OCI-LY7 (cell line): ENCODE measurements around the gene DISC1. TPM values are rescaled to one million over a fixed set of nuclear protein-coding genes. Genes with fewer than 3 reads are reported as not detected.

Source experiments
- BruUV-seq: library from RNA; stranded (reverse); fragments of 400-500 nt; replicated peaks from 2 replicates; lab custom pipeline; 2021; lab: Mats Ljungman, UMichigan
- CTCF ChIA-PET: fragments of 300-600 bp; sonication (Branson Sonifier 250); formaldehyde crosslinking; loops from one replicate; lab custom pipeline; 2022; ENCODE audit warnings: antibody characterized with exemption; ENCODE audit not compliant: unreplicated experiment; lab: Charles Lee
- POLR2A ChIA-PET: fragments of 300-600 bp; sonication (Branson Sonifier 250); formaldehyde crosslinking; loops from one replicate; lab custom pipeline; 2022; ENCODE audit warnings: antibody characterized with exemption; lab: Charles Lee
- DNase-seq: peaks from one replicate; pipeline ENCODE4 v3.0.0-alpha.2; 2015; ENCODE audit warnings: low spot score
- H2AFZ ChIP-seq: fragments of 200-600 bp; sonication (generic), shearing (Covaris generic); 2 replicates; pipeline ENCODE4 v1.6.1; 2014; ENCODE audit warnings: mild to moderate bottlenecking, antibody characterized with exemption, low read length, moderate library complexity
- H3K27ac ChIP-seq: fragments of 200-600 bp; sonication (generic); 2 replicates; pipeline ENCODE4 v1.5.1; 2014; ENCODE audit warnings: mixed run types, low read depth, mild to moderate bottlenecking, moderate library complexity, low read length, inconsistent platforms; ENCODE audit not compliant: poor library complexity, severe bottlenecking
- H3K36me3 ChIP-seq: fragments of 200-600 bp; sonication (generic); 2 replicates; pipeline ENCODE4 v1.6.1; 2014; ENCODE audit warnings: mild to moderate bottlenecking, antibody characterized with exemption, low read length, moderate library complexity, mixed read lengths; ENCODE audit not compliant: insufficient read depth
- H3K4me1 ChIP-seq: fragments of 200-600 bp; sonication (generic); 2 replicates; pipeline ENCODE4 v1.5.1; 2014; ENCODE audit warnings: mild to moderate bottlenecking, low read length; ENCODE audit not compliant: insufficient read depth, poor library complexity, severe bottlenecking
- H3K4me2 ChIP-seq: fragments of 200-600 bp; sonication (generic); 2 replicates; pipeline ENCODE4 v1.6.1; 2014; ENCODE audit warnings: mild to moderate bottlenecking, low read length
- H3K4me3 ChIP-seq: fragments of 200-600 bp; sonication (generic); 2 replicates; pipeline ENCODE4 v1.5.1; 2014; ENCODE audit warnings: mild to moderate bottlenecking, low read depth, low read length; ENCODE audit not compliant: poor library complexity, severe bottlenecking
- H3K79me2 ChIP-seq: fragments of 200-600 bp; sonication (generic); 2 replicates; pipeline ENCODE4 v1.6.1; 2016; ENCODE audit warnings: low read depth, mild to moderate bottlenecking, low read length, moderate library complexity, mixed read lengths; ENCODE audit not compliant: insufficient read depth
- H3K9me2 ChIP-seq: fragments of 200-600 bp; sonication (generic); 2 replicates; pipeline ENCODE4 v1.6.1; 2016; ENCODE audit warnings: mild to moderate bottlenecking, low read length, mixed read lengths; ENCODE audit not compliant: insufficient read depth
- H3K9me3 ChIP-seq: fragments of 200-600 bp; sonication (generic); 2 replicates; pipeline ENCODE4 v1.6.1; 2014; ENCODE audit warnings: mild to moderate bottlenecking, mixed run types, low read length, mixed read lengths
- H4K20me1 ChIP-seq: fragments of 200-600 bp; sonication (generic); 2 replicates; pipeline ENCODE4 v1.6.1; 2014; ENCODE audit warnings: mild to moderate bottlenecking, antibody characterized with exemption, low read length, moderate library complexity, mixed read lengths; ENCODE audit not compliant: insufficient read depth
- CTCF ChIP-seq: fragments of 200-600 bp; sonication (generic); conservative IDR thresholded peaks from 2 replicates; pipeline ENCODE4 v1.5.1; 2014; ENCODE audit warnings: mild to moderate bottlenecking, antibody characterized with exemption, low read length, moderate library complexity, mixed read lengths
- EZH2phosphoT487 ChIP-seq: fragments of 200-600 bp; sonication (generic); IDR thresholded peaks from 2 replicates; pipeline ENCODE4 v1.6.1; 2018; ENCODE audit warnings: low read depth, borderline replicate concordance, mild to moderate bottlenecking, mixed run types, antibody characterized with exemption, low read length, moderate library complexity, mixed read lengths
- intact Hi-C: fragments of 100-400 bp; cut with micrococcal nuclease; formaldehyde crosslinking; loops from one replicate; pipeline ENCODE4 v1.10.0; 2022; ENCODE audit not compliant: unreplicated experiment
- total RNA-seq, 2 experiments: library from RNA; depleted of rRNA in 1 of 2; stranded (reverse); fragments of >200 nt in 1 of 2; shearing (Covaris generic) in 1 of 2; gene quantifications; 2 replicates each; pipeline ENCODE4 v1.2.3, GENCODE V29; 2014 to 2022

Gene DISC1
- total RNA-seq, 2 experiments from 2014 or later: 0.91 TPM; not detected in 1

- no peak overlapping the region for H2AFZ ChIP-seq
- H3K4me3 ChIP-seq: no peak overlapping the region
- H3K4me2 ChIP-seq: no peak overlapping the region
- ChIA-PET POLR2A (interaction anchor here (0.7 kb wide), 1 partner anchor 10 kb away, joined by 3 read pairs; no protein-coding TSS in a partner anchor), CTCF (no interaction called here)
- no peak overlapping the region for H3K27ac ChIP-seq
- TF ChIP-seq CTCF: no peak
- no peak for TF ChIP-seq EZH2phosphoT487
- no peaks in the 10 kb centered on the region for H4K20me1 ChIP-seq
- no peak for DNase-seq
- no peaks in the 10 kb centered on the region for H3K4me1 ChIP-seq
- no peaks in the 10 kb centered on the region for H3K9me2 ChIP-seq
- no TSS peak for BruUV-seq
- H3K79me2 ChIP-seq: no peaks in the 10 kb centered on the region
- no peaks in the 10 kb centered on the region for H3K9me3 ChIP-seq
- no peaks in the 10 kb centered on the region for H3K36me3 ChIP-seq
- intact Hi-C loops: no loop called here
These were observed 148.2 kb downstream of the DISC1 start for GRCh38 chr1:231774719-231775335.

- H3K4me1 ChIP-seq: no peaks in the 10 kb centered on the region
- no peak overlapping the region for H2AFZ ChIP-seq
- DNase-seq: no peak
- no peak overlapping the region for H3K4me3 ChIP-seq
- intact Hi-C loops: no loop called here
- CTCF ChIA-PET: no interaction called here
- H3K79me2 ChIP-seq: no peaks in the 10 kb centered on the region
- no peaks in the 10 kb centered on the region for H3K36me3 ChIP-seq
- no peak overlapping the region for H3K27ac ChIP-seq
- TF ChIP-seq EZH2phosphoT487 (no peak), CTCF (no peak)
- no peaks in the 10 kb centered on the region for H4K20me1 ChIP-seq
- H3K4me2 ChIP-seq: no peak overlapping the region
- POLR2A ChIA-PET: interaction anchor here (0.8 kb wide), 1 partner anchor 8 kb away, joined by 3 read pairs; no protein-coding TSS in a partner anchor
- H3K9me3 ChIP-seq: no peaks in the 10 kb centered on the region
- no peaks in the 10 kb centered on the region for H3K9me2 ChIP-seq
- no TSS peak for BruUV-seq
These were observed 149.6 kb downstream of the DISC1 start for GRCh38 chr1:231776010-231776756.

- Histone ChIP-seq H3K36me3 (no peaks in the 10 kb centered on the region), H3K9me2 (no peaks in the 10 kb centered on the region), H3K79me2 (no peaks in the 10 kb centered on the region), H2AFZ (no peak overlapping the region), H3K9me3 (no peaks in the 10 kb centered on the region), H3K4me3 (no peak overlapping the region), H3K27ac (no peak overlapping the region), H3K4me2 (no peak overlapping the region), H3K4me1 (no peaks in the 10 kb centered on the region), H4K20me1 (no peaks in the 10 kb centered on the region)
- intact Hi-C loops: no loop called here
- BruUV-seq: no TSS peak
- POLR2A ChIA-PET: interaction anchor here (0.5 to 0.8 kb wide), 2 partner anchors 9 to 300 kb away, joined by 3 to 9 read pairs; no protein-coding TSS in a partner anchor
- DNase-seq: no peak
- CTCF ChIA-PET: no interaction called here
- no peak for TF ChIP-seq EZH2phosphoT487
- no peak for TF ChIP-seq CTCF
These were observed 150.1 kb downstream of the DISC1 start for GRCh38 chr1:231776757-231777062.
